ENCODE results near the gene TBCEL. TPM values are rescaled to one million over a fixed set of nuclear protein-coding genes. Genes with fewer than 3 reads are reported as not detected.

Gene TBCEL
- polyA plus RNA-seq, 1 donor (not counting 4 experiments of a cell fraction or from before 2014, with no cell fraction given): 15.1 TPM

DNA sequence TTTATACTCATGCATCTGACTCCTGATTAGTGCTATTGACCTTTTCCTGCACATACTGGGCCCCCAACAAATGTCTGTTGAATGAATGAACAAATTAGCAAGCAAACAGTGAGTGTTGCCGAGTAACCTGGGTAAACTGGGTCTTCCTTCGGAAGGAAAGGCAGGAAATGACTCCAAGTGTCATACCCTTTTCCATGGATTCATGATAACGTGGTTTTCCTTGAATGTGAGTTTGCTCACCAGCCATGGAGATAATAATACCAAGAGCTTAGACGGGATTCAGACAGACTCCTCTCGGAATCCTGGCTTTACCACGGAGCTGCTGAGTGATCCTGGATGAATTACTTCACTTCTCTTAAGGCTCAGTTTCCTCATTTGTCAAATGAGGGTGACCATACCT is 93.9 kb downstream of the TBCEL start:
- dilution Hi-C loops (cut with MboI; ENCODE audit: extremely low pct_ligation_motif_present, low sequenced_read_pairs): no loop called here
- DNase-seq (ENCODE audit: low read depth, low spot score): no peak

GRCh38 chr11:121119440-121119839 is 95.5 kb downstream of the TBCEL start:
- DNase-seq (ENCODE audit: low read depth, low spot score) (no peak), FAIRE-seq (no peak)
- no peak overlapping the region for H3K9ac ChIP-seq (ENCODE audit: control insufficient read depth, extremely low read depth, insufficient read depth, low read length)
- no peak overlapping the region for H3K4me2 ChIP-seq (ENCODE audit: control insufficient read depth, extremely low read depth, insufficient read depth, low read depth, low read length)
- TF ChIP-seq CTCF (optimal IDR thresholded peaks at IDR 0.05 in 1 of 3, IDR thresholded peaks at IDR 0.05 in 1 of 3, conservative IDR thresholded peaks at IDR 0.05 in 1 of 3; ENCODE audit: extremely low read depth in 1 of 3, insufficient read depth in 2 of 3, low read length in 3 of 3) (peak in 1 of 3 experiments; percentile 18), EZH2 (IDR thresholded peaks at IDR 0.05; ENCODE audit: low read length) (no peak)
- H3K4me3 ChIP-seq (ENCODE audit: control insufficient read depth in 2 of 3, extremely low read depth in 1 of 3, insufficient read depth in 2 of 3, low read depth in 1 of 3, low read length in 3 of 3): no peak overlapping the region
- no peaks in the 10 kb centered on the region for H3K9me1 ChIP-seq (ENCODE audit: control insufficient read depth, extremely low read depth, insufficient read depth, low read length)
- no peak overlapping the region for H2AFZ ChIP-seq (ENCODE audit: control insufficient read depth, low read length)
- H3K4me1 ChIP-seq (ENCODE audit: control insufficient read depth, extremely low read depth, insufficient read depth, low read length): no peaks in the 10 kb centered on the region
- H3K9me3 ChIP-seq (ENCODE audit: control insufficient read depth, low read depth, low read length): peaks cover 2% of the 10 kb centered on the region
- dilution Hi-C loops (cut with MboI; ENCODE audit: extremely low pct_ligation_motif_present, low sequenced_read_pairs): no loop called here
- no peak overlapping the region for H3K27ac ChIP-seq (ENCODE audit: control insufficient read depth, insufficient read depth, low read length)
- H4K20me1 ChIP-seq (ENCODE audit: control insufficient read depth, extremely low read depth, insufficient read depth, low read length): no peaks in the 10 kb centered on the region
- no peaks in the 10 kb centered on the region for H3K79me2 ChIP-seq (ENCODE audit: control insufficient read depth, insufficient read depth, low read length)
- H3K27me3 ChIP-seq (ENCODE audit: control insufficient read depth, extremely low read depth, insufficient read depth, low read length): no peaks in the 10 kb centered on the region
- H3K36me3 ChIP-seq (ENCODE audit: control insufficient read depth in 2 of 2, extremely low read depth in 1 of 2, insufficient read depth in 2 of 2, low read length in 2 of 2): no peaks in the 10 kb centered on the region

More for the DNA sequence above, 93.9 kb downstream of the TBCEL start:
- Histone ChIP-seq H3K79me2 (ENCODE audit: control insufficient read depth, insufficient read depth, low read length) (no peaks in the 10 kb centered on the region), H3K36me3 (ENCODE audit: control insufficient read depth in 2 of 2, extremely low read depth in 1 of 2, insufficient read depth in 2 of 2, low read length in 2 of 2) (no peaks in the 10 kb centered on the region), H3K4me2 (ENCODE audit: control insufficient read depth, extremely low read depth, insufficient read depth, low read depth, low read length) (no peak overlapping the region), H4K20me1 (ENCODE audit: control insufficient read depth, extremely low read depth, insufficient read depth, low read length) (no peaks in the 10 kb centered on the region), H3K4me3 (ENCODE audit: control insufficient read depth in 2 of 3, extremely low read depth in 1 of 3, insufficient read depth in 2 of 3, low read depth in 1 of 3, low read length in 3 of 3) (no peak overlapping the region), H3K9ac (ENCODE audit: control insufficient read depth, extremely low read depth, insufficient read depth, low read length) (no peak overlapping the region), H2AFZ (ENCODE audit: control insufficient read depth, low read length) (no peak overlapping the region), H3K9me1 (ENCODE audit: control insufficient read depth, extremely low read depth, insufficient read depth, low read length) (no peaks in the 10 kb centered on the region), H3K9me3 (ENCODE audit: control insufficient read depth, low read depth, low read length) (peaks cover 2% of the 10 kb centered on the region), H3K27ac (ENCODE audit: control insufficient read depth, insufficient read depth, low read length) (no peak overlapping the region), H3K4me1 (ENCODE audit: control insufficient read depth, extremely low read depth, insufficient read depth, low read length) (no peaks in the 10 kb centered on the region), H3K27me3 (ENCODE audit: control insufficient read depth, extremely low read depth, insufficient read depth, low read length) (no peaks in the 10 kb centered on the region)
- TF ChIP-seq CTCF (optimal IDR thresholded peaks at IDR 0.05 in 1 of 3, IDR thresholded peaks at IDR 0.05 in 1 of 3, conservative IDR thresholded peaks at IDR 0.05 in 1 of 3; ENCODE audit: extremely low read depth in 1 of 3, insufficient read depth in 2 of 3, low read length in 3 of 3): no peak
- no peak for TF ChIP-seq EZH2 (IDR thresholded peaks at IDR 0.05; ENCODE audit: low read length)
- FAIRE-seq: no peak

Data from keratinocyte (primary cell).